Esophagus muscularis mucosa (tissue), 3 donors: ENCODE data around the gene HSDL2.

Experiments
- POLR2A ChIP-seq: fragments of 450-650 bp; IDR thresholded peaks from one replicate; pipeline ENCODE4 v1.6.1; 2017; ENCODE audit warnings: antibody characterized with exemption, moderate library complexity, mild to moderate bottlenecking, low read depth
- TF ChIP-seq, protein P1 (sequence below), 3 experiments: fragments of 200-600 bp in 2 of 3; fragments of 450-650 bp in 1 of 3; sonication (generic) in 2 of 3; IDR thresholded peaks; one replicate each; pipeline ENCODE4 v1.5.1; 2017 to 2019; ENCODE audit warnings: antibody characterized with exemption in 3 of 3, mild to moderate bottlenecking in 2 of 3, moderate library complexity in 1 of 3

DNA sequence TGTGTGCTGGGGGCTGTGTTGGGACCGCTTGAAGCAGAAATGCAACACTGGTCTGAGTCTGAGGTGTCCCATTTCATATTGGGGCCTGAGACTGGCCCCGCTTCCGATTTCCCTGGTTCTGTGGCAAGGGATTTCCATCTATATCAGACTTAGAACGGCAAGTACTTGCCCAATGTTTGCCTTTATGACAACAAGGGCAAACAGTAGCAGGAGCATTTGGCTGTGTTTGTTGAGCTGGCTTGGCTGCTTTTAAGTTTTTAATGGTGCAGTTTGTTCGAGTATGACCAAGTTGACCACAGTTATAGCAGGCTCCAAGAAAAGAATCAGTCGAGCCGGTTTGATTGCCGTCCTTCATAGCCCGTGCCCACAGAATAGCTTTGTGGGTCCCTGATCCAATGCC, 17.0 kb downstream of the HSDL2 start:
- TF ChIP-seq, protein P1, sequence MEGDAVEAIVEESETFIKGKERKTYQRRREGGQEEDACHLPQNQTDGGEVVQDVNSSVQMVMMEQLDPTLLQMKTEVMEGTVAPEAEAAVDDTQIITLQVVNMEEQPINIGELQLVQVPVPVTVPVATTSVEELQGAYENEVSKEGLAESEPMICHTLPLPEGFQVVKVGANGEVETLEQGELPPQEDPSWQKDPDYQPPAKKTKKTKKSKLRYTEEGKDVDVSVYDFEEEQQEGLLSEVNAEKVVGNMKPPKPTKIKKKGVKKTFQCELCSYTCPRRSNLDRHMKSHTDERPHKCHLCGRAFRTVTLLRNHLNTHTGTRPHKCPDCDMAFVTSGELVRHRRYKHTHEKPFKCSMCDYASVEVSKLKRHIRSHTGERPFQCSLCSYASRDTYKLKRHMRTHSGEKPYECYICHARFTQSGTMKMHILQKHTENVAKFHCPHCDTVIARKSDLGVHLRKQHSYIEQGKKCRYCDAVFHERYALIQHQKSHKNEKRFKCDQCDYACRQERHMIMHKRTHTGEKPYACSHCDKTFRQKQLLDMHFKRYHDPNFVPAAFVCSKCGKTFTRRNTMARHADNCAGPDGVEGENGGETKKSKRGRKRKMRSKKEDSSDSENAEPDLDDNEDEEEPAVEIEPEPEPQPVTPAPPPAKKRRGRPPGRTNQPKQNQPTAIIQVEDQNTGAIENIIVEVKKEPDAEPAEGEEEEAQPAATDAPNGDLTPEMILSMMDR (IDR thresholded peaks at IDR 0.05): no peak
- no peak for TF ChIP-seq POLR2A
